WERI-Rb-1 (cell line): ENCODE data around the gene PCGF3.

Experiments
- DNase-seq: peaks from one replicate; pipeline ENCODE4 v3.0.0-alpha.2; 2020
- H3K27ac ChIP-seq: fragments of 250-450 bp; sonication (Bioruptor Pico); 2 replicates; pipeline ENCODE4 v1.5.1; 2020; ENCODE audit warnings: mild to moderate bottlenecking, moderate library complexity
- H3K27me3 ChIP-seq: fragments of 250-450 bp; sonication (Bioruptor Pico); 2 replicates; pipeline ENCODE4 v1.5.1; 2021; ENCODE audit warnings: mild to moderate bottlenecking, low read depth, moderate library complexity; ENCODE audit not compliant: insufficient read depth, severe bottlenecking
- H3K36me3 ChIP-seq: fragments of 250-450 bp; sonication (Bioruptor Pico); 2 replicates; pipeline ENCODE4 v1.5.1; 2020; ENCODE audit warnings: mild to moderate bottlenecking, moderate library complexity
- H3K4me3 ChIP-seq: 2 replicates; pipeline ENCODE4 v1.5.1; 2011; ENCODE audit warnings: low read depth, mild to moderate bottlenecking, control low read depth, low read length
- H3K9me3 ChIP-seq: fragments of 250-450 bp; sonication (Bioruptor Pico); 2 replicates; pipeline ENCODE4 v1.5.1; 2021; ENCODE audit warnings: mild to moderate bottlenecking, moderate library complexity; ENCODE audit not compliant: severe bottlenecking
- CTCF ChIP-seq: IDR thresholded peaks from 2 replicates; pipeline ENCODE4 v1.5.1; 2011; ENCODE audit warnings: low read depth, mild to moderate bottlenecking, control low read depth, inconsistent platforms, low read length

Gene PCGF3

GRCh38 chr4:722851-723360, 17.3 kb downstream of the PCGF3 start:
- no peak for TF ChIP-seq CTCF
- Histone ChIP-seq H3K27me3 (no peaks in the 10 kb centered on the region), H3K9me3 (no peaks in the 10 kb centered on the region), H3K4me3 (no peak overlapping the region), H3K27ac (no peak overlapping the region), H3K36me3 (peaks cover 21% of the 10 kb centered on the region)
- no peak for DNase-seq

GRCh38 chr4:723751-724530, 18.3 kb downstream of the PCGF3 start:
- DNase-seq = no peak

GRCh38 chr4:725391-726234, 20.0 kb downstream of the PCGF3 start:
- H3K27ac ChIP-seq = no peak overlapping the region
- no peak for DNase-seq
- H3K27me3 ChIP-seq = no peaks in the 10 kb centered on the region
- peaks cover 25% of the 10 kb centered on the region for H3K36me3 ChIP-seq
- TF ChIP-seq CTCF = no peak
- no peak overlapping the region for H3K4me3 ChIP-seq
- no peaks in the 10 kb centered on the region for H3K9me3 ChIP-seq

More at GRCh38 chr4:723751-724530, 18.3 kb downstream of the PCGF3 start:
- H3K27ac ChIP-seq = no peak overlapping the region
- H3K9me3 ChIP-seq = no peaks in the 10 kb centered on the region
- no peak for TF ChIP-seq CTCF
- H3K36me3 ChIP-seq = peaks cover 25% of the 10 kb centered on the region
- H3K4me3 ChIP-seq = no peak overlapping the region
- no peaks in the 10 kb centered on the region for H3K27me3 ChIP-seq

- peaks cover 28% of the 10 kb centered on the region for H3K36me3 ChIP-seq
- no peak overlapping the region for H3K27ac ChIP-seq
- no peak for DNase-seq
- no peak overlapping the region for H3K4me3 ChIP-seq
- no peaks in the 10 kb centered on the region for H3K9me3 ChIP-seq
- no peaks in the 10 kb centered on the region for H3K27me3 ChIP-seq
- no peak for TF ChIP-seq CTCF
Observed at GRCh38 chr4:726235-726787, 20.7 kb downstream of the PCGF3 start.

GRCh38 chr4:726838-727237, 21.2 kb downstream of the PCGF3 start:
- no peak for DNase-seq

More at GRCh38 chr4:726838-727237, 21.2 kb downstream of the PCGF3 start:
- no peaks in the 10 kb centered on the region for H3K9me3 ChIP-seq
- no peak for TF ChIP-seq CTCF
- H3K4me3 ChIP-seq = no peak overlapping the region
- no peaks in the 10 kb centered on the region for H3K27me3 ChIP-seq
- peaks cover 28% of the 10 kb centered on the region for H3K36me3 ChIP-seq
- H3K27ac ChIP-seq = no peak overlapping the region
